Karpas-422 (cell line): ENCODE data around the gene CLTA. TPM values are rescaled to one million over a fixed set of nuclear protein-coding genes. Genes with fewer than 3 reads are reported as not detected.

ENCODE experiments used
- DNase-seq: peaks from one replicate; pipeline ENCODE4 v3.0.0-alpha.2; 2015
- H2AFZ ChIP-seq: fragments of 200-600 bp; sonication (generic); 2 replicates; pipeline ENCODE4 v1.6.1; 2014; ENCODE audit warnings: antibody characterized with exemption, low read length, mixed read lengths
- H3K27ac ChIP-seq: fragments of 200-600 bp; sonication (generic); 2 replicates; pipeline ENCODE4 v1.5.1; 2014; ENCODE audit warnings: mild to moderate bottlenecking, low read length, moderate library complexity
- H3K27me3 ChIP-seq: fragments of 200-600 bp; sonication (generic); 2 replicates; pipeline ENCODE4 v1.6.1; 2014; ENCODE audit warnings: low read length, mixed read lengths
- H3K36me3 ChIP-seq: fragments of 200-600 bp; sonication (generic); 2 replicates; pipeline ENCODE4 v1.6.1; 2014; ENCODE audit warnings: low read length, mixed read lengths; ENCODE audit not compliant: insufficient read depth
- H3K4me1 ChIP-seq: fragments of 200-600 bp; sonication (generic); 2 replicates; pipeline ENCODE4 v1.6.1; 2014; ENCODE audit warnings: mild to moderate bottlenecking, low read length, mixed read lengths
- H3K4me2 ChIP-seq: fragments of 200-600 bp; sonication (generic); 2 replicates; pipeline ENCODE4 v1.6.1; 2014; ENCODE audit warnings: low read length, low read depth, mild to moderate bottlenecking; ENCODE audit not compliant: poor library complexity, severe bottlenecking
- H3K4me3 ChIP-seq: fragments of 200-600 bp; sonication (generic); 2 replicates; pipeline ENCODE4 v1.5.1; 2014; ENCODE audit warnings: mild to moderate bottlenecking, antibody characterized with exemption, low read length, mixed read lengths
- H3K79me2 ChIP-seq: fragments of 200-600 bp; sonication (generic); 2 replicates; pipeline ENCODE4 v1.6.1; 2014; ENCODE audit warnings: mild to moderate bottlenecking, low read length, mixed read lengths
- H3K9ac ChIP-seq: fragments of 200-600 bp; sonication (generic); 2 replicates; pipeline ENCODE4 v1.6.0; 2014; ENCODE audit warnings: low read length
- H3K9me2 ChIP-seq: fragments of 200-600 bp; sonication (generic), shearing (Covaris generic); replicated peaks from 2 replicates; pipeline ENCODE4 v1.6.0; 2014; ENCODE audit warnings: mild to moderate bottlenecking, low read length, moderate library complexity; ENCODE audit not compliant: insufficient read depth
- H3K9me3 ChIP-seq: fragments of 300-700, 200-600 bp; sonication (generic); 2 replicates; pipeline ENCODE4 v1.6.1; 2014; ENCODE audit warnings: low read length, mixed read lengths
- H4K20me1 ChIP-seq: fragments of 200-600 bp; sonication (generic); 2 replicates; pipeline ENCODE4 v1.6.1; 2014; ENCODE audit warnings: mild to moderate bottlenecking, antibody characterized with exemption, low read length, low read depth; ENCODE audit not compliant: insufficient read depth
- total RNA-seq: library from RNA; depleted of rRNA; stranded (reverse); fragments of >200 nt; shearing (Covaris generic); gene quantifications from 2 replicates; pipeline ENCODE4 v1.2.3, GENCODE V29; 2014; ENCODE audit warnings: low replicate concordance

The CLTA gene
- total RNA-seq, 1 experiment from 2014 or later: 147 TPM

GRCh38 chr9:36204906-36205547 is 14.3 kb downstream of the CLTA start:
- peaks cover 39% of the 10 kb centered on the region for H4K20me1 ChIP-seq
- peaks cover 84% of the 10 kb centered on the region for H3K79me2 ChIP-seq
- H3K4me2 ChIP-seq: no peak overlapping the region

DNA sequence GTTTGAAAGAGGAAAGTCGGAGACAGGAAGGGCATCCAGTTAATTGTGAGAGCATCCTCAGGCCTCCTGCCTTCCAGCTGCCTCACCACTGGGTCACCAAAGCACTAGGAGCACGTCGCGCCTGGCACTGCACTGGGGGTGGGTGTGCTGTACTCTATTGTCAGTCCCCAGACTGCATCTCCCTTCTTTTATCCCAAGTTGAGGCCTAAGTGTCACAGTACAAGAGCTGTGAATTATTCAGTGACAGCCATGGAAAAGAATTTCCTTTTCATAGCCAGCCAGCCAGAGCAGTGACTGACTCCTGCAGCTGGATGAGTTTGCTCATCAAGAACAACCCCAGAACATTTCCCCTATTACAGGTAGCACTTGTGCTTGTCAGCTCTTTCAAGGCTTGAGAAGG is 16.3 kb downstream of the CLTA start:
- Histone ChIP-seq H3K9me2 (no peaks in the 10 kb centered on the region), H3K9me3 (no peaks in the 10 kb centered on the region), H3K27me3 (no peaks in the 10 kb centered on the region), H2AFZ (no peak overlapping the region), H4K20me1 (peaks cover 44% of the 10 kb centered on the region), H3K79me2 (peaks cover 86% of the 10 kb centered on the region), H3K4me3 (no peak overlapping the region), H3K36me3 (peaks cover 49% of the 10 kb centered on the region), H3K4me1 (no peaks in the 10 kb centered on the region), H3K9ac (no peak overlapping the region), H3K4me2 (no peak overlapping the region), H3K27ac (no peak overlapping the region)
- no peak for DNase-seq

More at GRCh38 chr9:36204906-36205547, 14.3 kb downstream of the CLTA start:
- no peak overlapping the region for H3K4me3 ChIP-seq
- H3K4me1 ChIP-seq: no peaks in the 10 kb centered on the region
- no peak overlapping the region for H3K27ac ChIP-seq
- no peaks in the 10 kb centered on the region for H3K9me2 ChIP-seq
- no peaks in the 10 kb centered on the region for H3K27me3 ChIP-seq
- no peaks in the 10 kb centered on the region for H3K9me3 ChIP-seq
- H3K36me3 ChIP-seq: peaks cover 57% of the 10 kb centered on the region
- H3K9ac ChIP-seq: no peak overlapping the region
- no peak for DNase-seq
- no peak overlapping the region for H2AFZ ChIP-seq

DNA sequence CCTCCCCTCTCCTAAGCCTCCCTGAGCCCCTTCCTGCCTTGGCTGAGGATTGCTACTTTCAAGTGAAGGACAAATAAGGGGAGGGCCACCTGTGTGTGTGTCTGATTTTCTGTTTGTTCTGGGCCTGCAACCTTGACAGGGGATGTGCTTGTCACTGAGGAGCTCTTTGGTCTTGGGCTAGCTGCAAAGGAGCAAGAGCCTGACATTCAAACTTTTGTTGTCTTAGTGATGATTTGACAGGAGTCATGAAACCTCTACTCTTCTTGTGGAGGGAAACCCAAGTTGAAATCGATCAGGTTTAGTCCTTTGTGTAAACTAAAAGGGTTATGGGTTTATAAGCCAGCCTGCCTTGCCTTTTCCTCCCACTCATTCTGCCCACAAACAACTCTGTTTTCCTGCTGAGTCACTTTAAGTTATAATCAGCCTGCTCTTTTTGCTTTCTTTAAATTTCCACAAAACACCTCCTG is 16.9 kb downstream of the CLTA start:
- Histone ChIP-seq H3K4me3 (no peak overlapping the region), H3K9ac (no peak overlapping the region), H2AFZ (no peak overlapping the region), H3K27ac (no peak overlapping the region), H3K27me3 (no peaks in the 10 kb centered on the region), H3K9me3 (no peaks in the 10 kb centered on the region), H4K20me1 (peaks cover 47% of the 10 kb centered on the region), H3K9me2 (no peaks in the 10 kb centered on the region), H3K4me1 (no peaks in the 10 kb centered on the region), H3K36me3 (peaks cover 52% of the 10 kb centered on the region; the same call in 1 of the 2 replicates), H3K79me2 (peaks cover 88% of the 10 kb centered on the region), H3K4me2 (no peak overlapping the region)
- no peak for DNase-seq

DNA sequence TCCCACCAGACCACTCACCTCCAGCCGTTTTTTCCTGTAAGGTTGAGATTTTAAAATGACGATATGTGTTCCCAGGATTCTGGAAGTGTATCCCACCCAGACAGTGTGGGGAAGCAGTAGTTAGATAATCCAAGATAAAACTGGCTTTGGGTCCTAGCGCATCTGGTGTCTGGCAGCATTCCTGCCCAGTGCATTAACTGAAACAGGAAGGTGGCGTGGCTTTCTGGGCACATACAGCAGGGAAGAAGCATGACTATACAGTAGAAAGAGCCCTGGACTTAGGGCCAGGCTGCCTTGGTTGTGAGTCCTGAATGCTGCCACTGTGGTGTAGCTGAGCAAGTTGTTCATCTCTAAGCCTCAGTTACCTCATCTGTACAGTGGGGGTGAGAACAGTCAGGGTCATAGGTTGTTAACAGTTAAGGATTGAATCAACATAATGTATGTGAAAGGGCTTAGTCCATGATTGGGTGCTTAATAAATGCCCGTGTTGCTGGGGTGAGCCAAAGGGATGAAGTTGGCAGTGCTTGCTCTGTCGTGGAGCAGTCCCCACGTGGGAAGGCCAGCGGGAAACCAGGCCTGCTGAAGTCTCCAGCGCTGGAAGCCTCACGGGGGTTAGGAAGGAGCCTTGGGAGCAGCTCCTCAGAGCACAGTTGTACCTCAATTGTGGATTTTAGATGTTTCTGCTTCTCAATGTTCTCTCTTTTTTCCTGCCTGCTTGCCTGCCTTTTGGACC is 18.0 kb downstream of the CLTA start:
- Histone ChIP-seq H3K9me3 (no peaks in the 10 kb centered on the region), H3K4me1 (no peaks in the 10 kb centered on the region), H4K20me1 (peaks cover 44% of the 10 kb centered on the region), H3K36me3 (peaks cover 49% of the 10 kb centered on the region; the same call in 1 of the 2 replicates), H3K27me3 (no peaks in the 10 kb centered on the region), H3K4me3 (no peak overlapping the region), H3K79me2 (peaks cover 86% of the 10 kb centered on the region), H2AFZ (no peak overlapping the region), H3K9me2 (no peaks in the 10 kb centered on the region), H3K27ac (no peak overlapping the region), H3K4me2 (no peak overlapping the region), H3K9ac (no peak overlapping the region)
- no peak for DNase-seq

- DNase-seq: no peak
- H3K27me3 ChIP-seq: no peaks in the 10 kb centered on the region
- no peak overlapping the region for H3K9ac ChIP-seq
- H3K9me3 ChIP-seq: no peaks in the 10 kb centered on the region
- no peak overlapping the region for H3K4me3 ChIP-seq
- no peak overlapping the region for H3K27ac ChIP-seq
- peaks cover 46% of the 10 kb centered on the region for H3K36me3 ChIP-seq
- H3K9me2 ChIP-seq: no peaks in the 10 kb centered on the region
- no peaks in the 10 kb centered on the region for H3K4me1 ChIP-seq
- peaks cover 80% of the 10 kb centered on the region for H3K79me2 ChIP-seq
- H3K4me2 ChIP-seq: no peak overlapping the region
- no peak overlapping the region for H2AFZ ChIP-seq
- H4K20me1 ChIP-seq: peaks cover 46% of the 10 kb centered on the region
These were observed 20.0 kb downstream of the CLTA start for GRCh38 chr9:36210722-36211121.

GRCh38 chr9:36211510-36211909 is 20.8 kb downstream of the CLTA start:
- Histone ChIP-seq H3K4me2 (no peak overlapping the region), H3K9me2 (no peaks in the 10 kb centered on the region), H3K79me2 (peaks cover 78% of the 10 kb centered on the region), H3K27ac (no peak overlapping the region), H3K9me3 (no peaks in the 10 kb centered on the region), H3K36me3 (peaks cover 44% of the 10 kb centered on the region), H2AFZ (no peak overlapping the region), H3K9ac (no peak overlapping the region), H4K20me1 (peaks cover 48% of the 10 kb centered on the region), H3K4me3 (no peak overlapping the region), H3K4me1 (no peaks in the 10 kb centered on the region), H3K27me3 (no peaks in the 10 kb centered on the region)
- no peak for DNase-seq

DNA sequence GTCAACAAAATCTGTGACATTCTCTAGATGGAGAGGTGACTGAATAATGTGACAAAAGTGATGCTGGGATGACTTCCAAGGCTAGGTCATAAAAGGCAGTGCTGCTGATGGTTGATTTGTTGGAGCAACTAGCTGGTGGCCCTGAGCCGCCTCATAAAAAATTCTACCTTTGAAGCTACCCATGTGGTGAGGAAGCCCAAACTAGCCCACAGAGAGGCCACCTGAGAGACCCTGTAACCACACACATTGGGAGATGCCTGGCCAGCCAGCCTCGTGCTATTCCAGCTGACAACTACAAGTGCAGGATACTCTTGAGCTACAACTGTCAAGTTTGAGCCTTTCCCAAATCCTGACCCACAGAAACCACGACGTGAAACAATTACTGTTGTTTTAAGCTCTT is 22.7 kb downstream of the CLTA start:
- Histone ChIP-seq H3K4me2 (no peak overlapping the region), H4K20me1 (peaks cover 40% of the 10 kb centered on the region)

GRCh38 chr9:36213989-36214388 is 23.3 kb downstream of the CLTA start:
- H3K4me3 ChIP-seq: no peak overlapping the region
- H3K9me2 ChIP-seq: no peaks in the 10 kb centered on the region
- no peak overlapping the region for H2AFZ ChIP-seq
- H3K4me1 ChIP-seq: no peaks in the 10 kb centered on the region
- H3K27me3 ChIP-seq: no peaks in the 10 kb centered on the region
- H4K20me1 ChIP-seq: peaks cover 36% of the 10 kb centered on the region
- H3K4me2 ChIP-seq: no peak overlapping the region
- H3K9me3 ChIP-seq: no peaks in the 10 kb centered on the region
- H3K79me2 ChIP-seq: peaks cover 57% of the 10 kb centered on the region
- H3K36me3 ChIP-seq: peaks cover 40% of the 10 kb centered on the region
- no peak overlapping the region for H3K9ac ChIP-seq
- DNase-seq: no peak
- H3K27ac ChIP-seq: no peak overlapping the region

More for the DNA sequence above, 22.7 kb downstream of the CLTA start:
- H3K79me2 ChIP-seq: peaks cover 63% of the 10 kb centered on the region
- no peak overlapping the region for H3K27ac ChIP-seq
- H3K27me3 ChIP-seq: no peaks in the 10 kb centered on the region
- no peak overlapping the region for H2AFZ ChIP-seq
- no peaks in the 10 kb centered on the region for H3K9me2 ChIP-seq
- H3K4me3 ChIP-seq: no peak overlapping the region
- no peaks in the 10 kb centered on the region for H3K9me3 ChIP-seq
- H3K9ac ChIP-seq: no peak overlapping the region
- no peak for DNase-seq
- no peaks in the 10 kb centered on the region for H3K4me1 ChIP-seq
- H3K36me3 ChIP-seq: peaks cover 40% of the 10 kb centered on the region
